Brain microvascular endothelial cell (primary cell): ENCODE data around the gene GSE1.

Experiments used
- DNase-seq: peaks from one replicate; pipeline ENCODE4 v3.0.0-alpha.2; 2020
- H3K27ac ChIP-seq: fragments of 250-450 bp; sonication (Bioruptor Pico); 2 replicates; pipeline ENCODE4 v1.5.1; 2020; ENCODE audit warnings: mild to moderate bottlenecking, moderate library complexity
- H3K27me3 ChIP-seq: fragments of 250-450 bp; sonication (Bioruptor Pico); replicated peaks from 2 replicates; pipeline ENCODE4 v1.5.1; 2020; ENCODE audit warnings: mild to moderate bottlenecking
- H3K36me3 ChIP-seq: fragments of 250-450 bp; sonication (Bioruptor Pico); replicated peaks from 2 replicates; pipeline ENCODE4 v1.5.1; 2020; ENCODE audit warnings: mild to moderate bottlenecking
- H3K4me3 ChIP-seq: 2 replicates; pipeline ENCODE4 v1.5.1; 2011; ENCODE audit warnings: low read depth, mild to moderate bottlenecking, control low read depth, low read length, moderate library complexity
- in situ Hi-C: cut with HindIII; loops from 2 replicates; pipeline ENCODE4 v1.10.0; 2017; ENCODE audit warnings: low sequenced_read_pairs, low pct_ligation_motif_present
- TF ChIP-seq, protein P1 (sequence below): IDR thresholded peaks from 2 replicates; pipeline ENCODE4 v1.5.1; 2011; ENCODE audit warnings: low read depth, mild to moderate bottlenecking, moderate library complexity, low read length, control low read depth, inconsistent platforms; ENCODE audit errors: missing control alignments

The GSE1 gene

DNA sequence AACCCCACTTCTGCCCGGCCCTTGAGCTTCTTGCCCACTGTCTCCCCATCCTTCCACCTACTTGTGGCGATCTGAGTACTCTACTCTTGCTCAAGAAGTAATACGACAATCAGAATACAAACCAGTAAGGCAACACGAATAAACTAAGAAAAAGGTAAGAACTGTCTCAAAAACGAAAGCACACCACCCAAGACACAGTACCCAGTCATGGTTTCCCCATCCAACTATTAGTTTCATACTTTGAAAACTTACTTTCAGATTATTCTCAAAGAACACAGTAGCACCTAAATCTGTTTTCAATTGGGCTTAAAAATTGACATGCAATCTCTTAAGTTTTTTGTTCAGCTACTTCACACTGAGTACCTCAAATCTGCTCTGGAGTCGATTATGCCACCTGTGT is 61.7 kb downstream of the GSE1 start:
- TF ChIP-seq, protein P1, sequence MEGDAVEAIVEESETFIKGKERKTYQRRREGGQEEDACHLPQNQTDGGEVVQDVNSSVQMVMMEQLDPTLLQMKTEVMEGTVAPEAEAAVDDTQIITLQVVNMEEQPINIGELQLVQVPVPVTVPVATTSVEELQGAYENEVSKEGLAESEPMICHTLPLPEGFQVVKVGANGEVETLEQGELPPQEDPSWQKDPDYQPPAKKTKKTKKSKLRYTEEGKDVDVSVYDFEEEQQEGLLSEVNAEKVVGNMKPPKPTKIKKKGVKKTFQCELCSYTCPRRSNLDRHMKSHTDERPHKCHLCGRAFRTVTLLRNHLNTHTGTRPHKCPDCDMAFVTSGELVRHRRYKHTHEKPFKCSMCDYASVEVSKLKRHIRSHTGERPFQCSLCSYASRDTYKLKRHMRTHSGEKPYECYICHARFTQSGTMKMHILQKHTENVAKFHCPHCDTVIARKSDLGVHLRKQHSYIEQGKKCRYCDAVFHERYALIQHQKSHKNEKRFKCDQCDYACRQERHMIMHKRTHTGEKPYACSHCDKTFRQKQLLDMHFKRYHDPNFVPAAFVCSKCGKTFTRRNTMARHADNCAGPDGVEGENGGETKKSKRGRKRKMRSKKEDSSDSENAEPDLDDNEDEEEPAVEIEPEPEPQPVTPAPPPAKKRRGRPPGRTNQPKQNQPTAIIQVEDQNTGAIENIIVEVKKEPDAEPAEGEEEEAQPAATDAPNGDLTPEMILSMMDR, result no peak
- Histone ChIP-seq H3K27ac (no peak overlapping the region), H3K27me3 (no peaks in the 10 kb centered on the region), H3K4me3 (no peak overlapping the region), H3K36me3 (peaks cover 24% of the 10 kb centered on the region)
- DNase-seq, result no peak
- in situ Hi-C loops, result no loop called here

DNA sequence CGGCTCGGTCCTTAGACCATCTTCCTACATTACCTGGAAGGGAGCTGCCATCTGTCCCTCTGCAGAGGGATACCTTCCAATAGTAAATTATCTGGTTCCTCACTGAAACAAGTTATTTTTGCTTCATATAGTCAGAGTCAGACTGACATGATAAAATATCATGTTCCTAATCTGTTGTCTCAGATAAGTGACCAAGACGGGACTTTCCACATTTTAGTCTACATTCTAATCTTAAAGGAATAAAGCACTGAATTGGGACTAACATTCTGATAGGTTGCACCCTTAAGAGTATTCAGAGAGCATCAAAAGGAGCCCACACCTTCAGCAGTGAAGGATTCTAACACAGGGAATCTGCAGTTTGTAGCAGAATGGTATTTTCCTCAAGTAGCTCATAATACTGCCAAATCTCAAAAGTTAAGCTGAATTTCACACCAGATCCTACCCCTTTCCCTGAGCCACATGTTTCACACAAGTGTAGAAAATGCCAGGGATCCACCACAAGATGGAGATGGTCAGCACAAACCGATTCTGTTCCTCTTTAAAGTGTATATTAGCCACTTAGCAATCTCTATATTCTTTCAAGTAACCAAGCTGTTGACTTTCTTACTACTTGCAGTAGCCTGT is 62.2 kb downstream of the GSE1 start:
- no peak overlapping the region for H3K4me3 ChIP-seq
- DNase-seq, result peak; percentile 45
- in situ Hi-C loops, result no loop called here
- no peak overlapping the region for H3K27ac ChIP-seq
- H3K27me3 ChIP-seq, result no peaks in the 10 kb centered on the region
- H3K36me3 ChIP-seq, result peaks cover 24% of the 10 kb centered on the region
- TF ChIP-seq, protein P1, result peak; percentile 66

DNA sequence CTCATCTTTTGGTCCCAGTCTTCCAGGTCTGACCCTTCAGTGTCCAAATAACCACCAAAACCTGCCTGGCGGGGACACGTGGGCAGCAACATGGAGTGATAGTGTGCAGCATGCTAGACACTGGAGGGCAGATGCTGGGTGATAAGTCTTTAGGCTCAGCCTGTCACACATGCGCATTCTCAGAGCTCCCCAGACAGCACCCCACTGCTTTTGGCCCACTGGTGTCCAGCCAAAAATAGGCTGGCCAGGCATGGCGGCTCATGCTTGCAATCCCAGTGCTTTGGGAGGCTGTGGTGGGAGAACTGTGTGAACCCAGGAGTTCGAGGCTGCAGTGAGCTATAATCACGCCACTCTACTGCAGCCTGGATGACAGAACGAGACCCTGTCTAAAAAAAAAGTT is 63.3 kb downstream of the GSE1 start:
- TF ChIP-seq, protein P1, result no peak
- no peak overlapping the region for H3K4me3 ChIP-seq
- no peaks in the 10 kb centered on the region for H3K27me3 ChIP-seq
- in situ Hi-C loops, result no loop called here
- peaks cover 20% of the 10 kb centered on the region for H3K36me3 ChIP-seq
- no peak overlapping the region for H3K27ac ChIP-seq
- DNase-seq, result no peak

DNA sequence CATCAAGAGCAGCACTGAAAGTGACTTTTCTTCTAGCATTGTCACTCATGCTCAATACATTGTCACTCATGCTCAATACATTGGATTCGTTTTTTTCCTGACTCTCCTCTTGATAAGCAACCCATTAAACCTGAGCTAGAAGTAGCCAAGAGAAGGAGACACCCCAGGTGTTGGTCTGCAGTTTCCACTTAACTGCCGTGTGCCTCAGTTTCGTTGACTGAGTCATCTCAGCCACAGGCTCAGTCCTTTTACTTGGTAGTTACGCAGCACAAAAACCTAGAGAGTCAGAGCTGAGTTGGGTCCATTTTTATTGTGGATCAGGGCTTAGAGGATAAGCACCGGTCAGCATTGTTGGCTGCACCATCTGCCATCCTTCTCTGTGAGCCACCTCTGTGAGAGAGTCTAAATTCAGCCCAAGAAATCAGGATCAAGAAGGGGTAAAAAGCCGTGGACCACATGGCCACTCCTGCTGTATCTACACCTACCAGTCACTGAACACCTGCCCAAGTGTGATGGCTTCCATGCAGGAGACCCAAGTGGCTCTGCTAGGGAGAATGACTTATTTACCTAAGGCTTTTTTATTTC is 64.4 kb downstream of the GSE1 start:
- in situ Hi-C loops, result no loop called here
- Histone ChIP-seq H3K27ac (no peak overlapping the region), H3K27me3 (no peaks in the 10 kb centered on the region), H3K36me3 (peaks cover 14% of the 10 kb centered on the region), H3K4me3 (no peak overlapping the region)
- DNase-seq, result no peak
- TF ChIP-seq, protein P1, result no peak

DNA sequence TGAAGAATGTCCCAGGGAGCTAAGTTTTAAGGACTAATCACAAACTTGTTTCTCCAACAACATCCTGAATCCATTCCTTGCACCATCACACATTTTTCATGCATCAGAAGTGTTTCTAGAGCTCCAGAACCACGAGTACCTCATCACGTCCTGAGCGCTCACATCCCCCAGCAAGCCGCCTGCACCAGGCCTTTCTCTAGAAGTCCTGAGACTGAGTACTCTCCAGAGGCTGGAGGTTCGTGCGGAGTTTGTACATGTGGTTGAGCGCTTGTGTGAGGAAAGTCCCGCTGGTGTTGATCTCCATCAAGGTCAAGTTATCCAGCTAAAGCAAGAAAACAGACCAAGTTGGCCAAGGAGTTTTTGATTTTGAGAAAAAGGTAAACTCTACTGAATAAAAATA is 64.9 kb downstream of the GSE1 start:
- Histone ChIP-seq H3K4me3 (no peak overlapping the region), H3K36me3 (peaks cover 10% of the 10 kb centered on the region), H3K27me3 (no peaks in the 10 kb centered on the region), H3K27ac (no peak overlapping the region)
- DNase-seq, result no peak
- in situ Hi-C loops, result no loop called here
- TF ChIP-seq, protein P1, result no peak

DNA sequence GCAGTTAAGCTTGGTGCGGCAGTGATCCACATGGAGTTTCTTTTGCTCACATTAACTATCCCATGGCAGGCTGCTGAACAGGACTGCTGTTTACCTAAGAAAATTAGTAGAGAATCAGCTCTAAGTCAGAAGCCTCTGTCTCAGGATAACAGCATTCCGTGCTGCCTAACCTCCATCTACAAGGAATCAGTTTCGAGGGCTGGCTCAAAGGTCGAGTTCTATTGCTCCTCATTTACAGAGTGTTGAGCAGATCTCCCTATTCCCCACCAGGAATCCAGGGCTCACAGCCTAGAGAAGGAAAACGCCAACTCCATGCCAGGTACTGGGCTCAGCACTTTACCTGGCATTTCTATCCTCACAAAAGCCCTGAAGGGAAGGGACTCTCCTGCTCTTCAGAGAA is 65.7 kb downstream of the GSE1 start:
- TF ChIP-seq, protein P1, result no peak
- DNase-seq, result no peak
- Histone ChIP-seq H3K27ac (no peak overlapping the region), H3K36me3 (peaks cover 9% of the 10 kb centered on the region), H3K27me3 (no peaks in the 10 kb centered on the region), H3K4me3 (no peak overlapping the region)
- in situ Hi-C loops, result no loop called here
